ENCODE data around the gene RBM42. TPM values are rescaled to one million over a fixed set of nuclear protein-coding genes. Genes with fewer than 3 reads are reported as not detected.

The RBM42 gene
- total and polyA plus RNA-seq, 9 of the 15 experiments (the other 6 are each of a cell fraction or from before 2014, with no cell fraction given): 5.7 to 149 (median 32.4) TPM

- TF ChIP-seq GTF2E2 (tag; IDR thresholded peaks at IDR 0.05) (0 out of 2 replicates have a peak, but pooled peaks have one; percentile 76), GABPB2 (CRISPR knock-in tag; conservative IDR thresholded peaks at IDR 0.05) (no peak), RBBP5 (IDR thresholded peaks at IDR 0.05; ENCODE audit: borderline replicate concordance, insufficient read depth, low read length, poor library complexity, severe bottlenecking) (peak; percentile 64), TCF7L2 (IDR thresholded peaks at IDR 0.05; ENCODE audit: low read depth, low read length) (no peak), SLC30A9 (CRISPR knock-in tag; IDR thresholded peaks at IDR 0.05) (no peak), NFE2 (IDR thresholded peaks at IDR 0.05; ENCODE audit: low read depth) (peak; percentile 46; the same call in 1 of the 2 replicates), ETV1 (tag; conservative IDR thresholded peaks at IDR 0.05; ENCODE audit: low read depth) (peak; percentile 87), HDAC1 (IDR thresholded peaks at IDR 0.05) (0 out of 4 replicates have a peak, but pooled peaks of 1 of the 2 experiments have one; percentile 53), POLR2H (tag; IDR thresholded peaks at IDR 0.05; ENCODE audit: low read depth) (peak; percentile 89), L3MBTL2 (IDR thresholded peaks at IDR 0.05) (peak; percentile 44; the same call in 1 of the 2 replicates), ZSCAN29 (IDR thresholded peaks at IDR 0.05) (no peak), ZNF785 (CRISPR knock-in tag; IDR thresholded peaks at IDR 0.05) (no peak), THAP7 (CRISPR knock-in tag; IDR thresholded peaks at IDR 0.05) (no peak), GTF2B (IDR thresholded peaks at IDR 0.05; ENCODE audit: extremely low read depth, insufficient read length) (peak; percentile 54), ZFX (CRISPR knock-in tag; IDR thresholded peaks at IDR 0.05) (peak; percentile 79), ATF3 (IDR thresholded peaks at IDR 0.05) (peak; percentile 22; the same call in 1 of the 2 replicates), ATF3 (CRISPR knock-in tag; conservative IDR thresholded peaks at IDR 0.05) (no peak), ZNF778 (CRISPR knock-in tag; IDR thresholded peaks at IDR 0.05) (no peak), SP2 (IDR thresholded peaks at IDR 0.05; ENCODE audit: extremely low read depth, low read depth, low read length, poor library complexity, severe bottlenecking) (peak; percentile 77), ZNF639 (CRISPR knock-in tag; conservative IDR thresholded peaks at IDR 0.05 in 1 of 2, IDR thresholded peaks at IDR 0.05 in 1 of 2) (0 out of 4 replicates have a peak, but pooled peaks of 1 of the 2 experiments have one; percentile 56), C11orf30 (IDR thresholded peaks at IDR 0.05; ENCODE audit: low read depth) (peak; percentile 79), NFE2L1 (tag; IDR thresholded peaks at IDR 0.05; ENCODE audit: borderline replicate concordance, low read depth) (no peak), KDM5B (IDR thresholded peaks at IDR 0.05; ENCODE audit: insufficient replicate concordance, low read depth, low read length) (peak; percentile 93)
Measured at GRCh38 chr19:35648017-35648961, 19.5 kb downstream of the RBM42 start, which contains the start of gene COX6B1 (continued).

Measured in K562 (cell line).